ENCODE data around the gene EPC2. TPM values are rescaled to one million over a fixed set of nuclear protein-coding genes. Genes with fewer than 3 reads are reported as not detected.
"Not testable (repeated sequence)": the region's sequence is repeated elsewhere in the genome, so short reads cannot be mapped to it uniquely, and the experiment has no call there.

Gene EPC2
- total and polyA plus RNA-seq, 7 donors = 9.2 to 31.4 (median 29.1) TPM

GRCh38 chr2:148658807-148659722 lies 14.5 kb downstream of the EPC2 start:
- no peak for DNase-seq
- 47 to 49% methylated on average over 2 of the region's 2 CpGs for WGBS, 2 donors
- Histone ChIP-seq H3K9me3 (no peaks in the 10 kb centered on the region), H3K36me3 (no peaks in the 10 kb centered on the region), H3K4me1 (peaks cover 0 to 48% (median 31%) of the 10 kb centered on the region in 4 donors), H3K27ac (no peak overlapping the region), H3K4me3 (no peak overlapping the region), H3K27me3 (no peaks in the 10 kb centered on the region)
- intact Hi-C loops (cut with DNase I) = no loop called here
- TF ChIP-seq EP300 (IDR thresholded peaks at IDR 0.05) (no peak), POLR2A (IDR thresholded peaks at IDR 0.05) (no peak), CTCF (IDR thresholded peaks at IDR 0.05) (no peak), POLR2AphosphoS5 (IDR thresholded peaks at IDR 0.05) (no peak)

- H3K4me1 ChIP-seq = peaks cover 0 to 46% (median 30%) of the 10 kb centered on the region in 4 donors
- no peak for DNase-seq
- no peak overlapping the region for H3K27ac ChIP-seq
- intact Hi-C loops (cut with DNase I) = no loop called here
- H3K36me3 ChIP-seq = no peaks in the 10 kb centered on the region
- TF ChIP-seq EP300 (IDR thresholded peaks at IDR 0.05) (no peak), POLR2A (IDR thresholded peaks at IDR 0.05) (no peak), CTCF (IDR thresholded peaks at IDR 0.05) (no peak), POLR2AphosphoS5 (IDR thresholded peaks at IDR 0.05) (no peak)
- H3K27me3 ChIP-seq = no peaks in the 10 kb centered on the region
- H3K4me3 ChIP-seq = no peak overlapping the region
- no peaks in the 10 kb centered on the region for H3K9me3 ChIP-seq
Observed at GRCh38 chr2:148660999-148661398, 16.4 kb downstream of the EPC2 start.

GRCh38 chr2:148662332-148662731 lies 17.8 kb downstream of the EPC2 start:
- H3K27me3 ChIP-seq; H3K4me3 ChIP-seq; intact Hi-C loops (cut with DNase I); H3K27ac ChIP-seq; H3K9me3 ChIP-seq; H3K36me3 ChIP-seq; DNase-seq: not testable (repeated sequence)
- peaks cover 0 to 47% (median 26%) of the 10 kb centered on the region in 4 donors for H3K4me1 ChIP-seq
- 95 to 96% methylated on average over 8 of the region's 8 CpGs for WGBS, 2 donors

- Histone ChIP-seq H3K27ac (no peak overlapping the region), H3K4me3 (no peak overlapping the region), H3K27me3 (no peaks in the 10 kb centered on the region), H3K36me3 (no peaks in the 10 kb centered on the region), H3K9me3 (no peaks in the 10 kb centered on the region), H3K4me1 (peaks cover 0 to 32% (median 15%) of the 10 kb centered on the region in 4 donors)
- DNase-seq = no peak
- TF ChIP-seq EP300 (IDR thresholded peaks at IDR 0.05) (no peak), CTCF (IDR thresholded peaks at IDR 0.05) (no peak), POLR2AphosphoS5 (IDR thresholded peaks at IDR 0.05) (no peak), POLR2A (IDR thresholded peaks at IDR 0.05) (no peak)
- WGBS, 2 donors = 92 to 96% methylated on average over 8 of the region's 8 CpGs
- intact Hi-C loops (cut with DNase I) = no loop called here
Observed at GRCh38 chr2:148664229-148664628, 19.7 kb downstream of the EPC2 start.

- Histone ChIP-seq H3K4me1 (peaks cover 0 to 33% (median 23%) of the 10 kb centered on the region in 4 donors), H3K4me3 (no peak overlapping the region), H3K36me3 (no peaks in the 10 kb centered on the region), H3K27me3 (no peaks in the 10 kb centered on the region), H3K9me3 (no peaks in the 10 kb centered on the region), H3K27ac (no peak overlapping the region)
- no peak for DNase-seq
- intact Hi-C loops (cut with DNase I) = no loop called here
- no peak for TF ChIP-seq POLR2A (IDR thresholded peaks at IDR 0.05)
- TF ChIP-seq EP300 (IDR thresholded peaks at IDR 0.05) = no peak
- TF ChIP-seq CTCF (IDR thresholded peaks at IDR 0.05) = no peak
Observed at GRCh38 chr2:148666555-148666954, 22.0 kb downstream of the EPC2 start.

Measured in sigmoid colon (tissue), 7 donors.